Measurements from ENCODE around the gene PITPNC1.
"Not testable (repeated sequence)": the region's sequence is repeated elsewhere in the genome, so short reads cannot be mapped to it uniquely, and the experiment has no call there.

Gene PITPNC1

GRCh38 chr17:67467500-67468455 is 90.7 kb downstream of the PITPNC1 start:
- no peak for DNase-seq

DNA sequence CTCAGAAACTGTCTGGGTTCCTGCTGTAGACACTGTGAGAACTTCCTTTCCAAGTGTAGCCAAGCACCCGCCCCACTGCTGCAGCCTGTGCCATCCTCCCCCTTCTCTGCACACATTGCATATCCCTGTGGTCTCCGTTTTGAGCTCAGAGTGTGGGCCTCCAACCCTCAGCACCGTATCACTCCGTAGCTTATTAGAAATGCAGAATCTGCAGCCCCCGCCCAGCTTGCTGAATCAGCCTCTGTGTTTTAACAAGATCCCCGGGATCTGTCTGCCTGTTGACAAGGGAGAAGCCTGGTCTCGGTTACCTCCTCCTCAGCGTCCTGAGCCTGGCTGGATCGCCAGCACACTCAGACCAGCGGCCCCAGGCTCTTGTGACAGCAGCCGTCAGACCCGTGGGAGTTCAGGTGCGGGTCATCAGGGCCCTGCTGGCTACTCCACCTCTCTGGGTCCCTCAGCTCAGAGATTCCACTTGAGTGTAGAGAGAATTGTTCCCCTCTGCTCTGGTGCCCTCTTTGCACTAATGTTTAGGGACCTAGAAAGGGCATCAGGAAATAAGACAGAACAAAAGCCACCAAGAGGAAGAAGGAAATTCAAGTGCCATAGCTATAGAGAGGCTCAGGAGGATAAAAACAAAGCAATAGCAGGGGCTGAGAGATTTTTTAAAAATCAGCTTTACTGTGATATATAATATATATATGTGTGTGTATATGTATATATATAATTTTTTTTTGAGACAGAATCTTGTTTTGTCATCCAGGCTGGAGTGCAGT is 92.3 kb downstream of the PITPNC1 start:
- DNase-seq = no peak

GRCh38 chr17:67470163-67470562 is 93.1 kb downstream of the PITPNC1 start:
- no peak for DNase-seq

DNA sequence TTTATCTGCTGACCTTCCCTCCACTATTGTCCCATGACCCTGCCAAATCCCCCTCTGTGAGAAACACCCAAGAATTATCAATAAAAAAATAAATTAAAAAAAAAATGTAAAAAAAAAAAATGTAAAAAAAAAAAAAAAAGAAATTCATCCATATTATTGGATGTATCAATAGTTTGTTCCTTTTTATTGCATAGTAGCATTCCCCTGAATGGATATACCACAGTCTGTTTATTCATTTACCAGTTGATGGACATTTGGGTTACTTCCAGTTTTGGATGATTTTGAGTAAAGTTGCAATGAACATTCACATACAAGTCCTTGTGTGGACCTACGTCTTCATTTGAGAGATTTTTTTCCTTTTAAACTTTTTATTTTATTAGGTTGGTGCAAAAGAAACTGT is 94.0 kb downstream of the PITPNC1 start:
- no peak for DNase-seq

DNA sequence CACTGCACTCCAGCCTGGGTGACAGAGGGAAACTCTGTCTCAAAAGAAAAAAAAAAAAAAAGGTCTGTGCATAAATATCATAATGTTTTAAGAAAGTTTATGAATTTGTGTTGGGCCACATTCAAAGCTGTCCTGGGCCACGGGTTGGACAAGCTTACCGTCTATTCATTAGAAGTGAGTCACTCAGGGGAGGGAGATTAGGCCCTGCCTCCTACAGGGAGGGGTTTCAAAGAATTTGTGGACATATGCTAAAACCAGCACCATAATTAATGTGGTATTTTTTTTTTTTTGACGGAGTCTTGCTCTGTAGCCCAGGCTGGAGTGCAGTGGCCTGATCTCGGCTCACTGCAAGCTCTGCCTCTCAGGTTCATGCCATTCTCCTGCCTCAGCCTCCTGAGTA is 95.5 kb downstream of the PITPNC1 start:
- DNase-seq = not testable (repeated sequence)

DNA sequence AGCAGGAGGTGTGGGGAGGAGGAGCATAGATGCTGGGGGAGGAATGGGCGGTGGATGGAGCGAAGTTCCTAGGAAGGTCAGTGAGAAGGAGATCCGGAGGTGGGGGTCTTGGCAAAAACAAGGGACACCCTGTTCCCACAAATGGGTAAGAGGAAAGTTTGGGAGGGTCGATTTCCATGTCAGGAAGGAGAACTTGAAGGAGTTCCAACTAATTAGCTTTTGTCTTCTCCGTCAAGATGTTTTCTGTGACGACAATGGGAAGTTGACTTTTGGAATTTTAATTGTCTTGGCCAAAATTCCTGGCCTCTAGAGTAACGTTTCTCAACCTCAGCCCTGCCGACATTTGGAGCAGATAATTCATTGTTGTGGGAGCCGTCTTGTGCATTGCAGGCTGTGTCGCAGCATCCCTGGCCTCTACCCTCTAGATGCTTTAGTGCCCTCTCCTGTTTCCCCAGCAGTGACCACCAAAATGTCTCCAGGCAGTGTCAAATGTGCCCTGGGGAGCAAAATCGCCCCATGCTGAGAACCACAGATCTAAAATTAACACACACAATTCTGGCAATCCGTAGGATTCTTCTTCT is 97.1 kb downstream of the PITPNC1 start:
- DNase-seq = no peak

GRCh38 chr17:67475161-67475937 is 98.3 kb downstream of the PITPNC1 start:
- DNase-seq = peak; percentile 79

GRCh38 chr17:67476787-67477335 is 99.8 kb downstream of the PITPNC1 start:
- DNase-seq = no peak

DNA sequence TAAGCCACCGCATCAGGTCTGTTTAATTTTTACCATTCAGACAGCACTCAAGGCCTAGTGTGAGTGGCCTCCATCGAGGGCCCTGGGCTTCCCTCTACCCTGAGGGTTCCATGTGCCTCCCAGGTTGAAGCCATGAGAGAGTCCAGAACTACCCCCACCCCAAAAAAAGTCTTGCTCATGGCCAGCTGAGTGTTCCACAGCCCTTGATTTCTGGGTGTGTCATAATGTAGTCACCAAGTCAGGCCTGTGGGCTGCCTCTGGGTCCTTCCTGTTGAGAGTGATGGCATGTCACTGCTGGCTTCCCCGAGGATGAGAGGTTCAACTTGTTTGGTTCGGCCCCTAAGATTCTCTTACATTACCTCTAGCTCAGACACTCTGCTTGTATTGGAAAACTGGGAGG is 100.6 kb downstream of the PITPNC1 start:
- DNase-seq = peak; percentile 43

GRCh38 chr17:67478401-67479041 is 101.4 kb downstream of the PITPNC1 start:
- DNase-seq = no peak

- DNase-seq = no peak
Measured at GRCh38 chr17:67479148-67479547, 102.1 kb downstream of the PITPNC1 start.

DNA sequence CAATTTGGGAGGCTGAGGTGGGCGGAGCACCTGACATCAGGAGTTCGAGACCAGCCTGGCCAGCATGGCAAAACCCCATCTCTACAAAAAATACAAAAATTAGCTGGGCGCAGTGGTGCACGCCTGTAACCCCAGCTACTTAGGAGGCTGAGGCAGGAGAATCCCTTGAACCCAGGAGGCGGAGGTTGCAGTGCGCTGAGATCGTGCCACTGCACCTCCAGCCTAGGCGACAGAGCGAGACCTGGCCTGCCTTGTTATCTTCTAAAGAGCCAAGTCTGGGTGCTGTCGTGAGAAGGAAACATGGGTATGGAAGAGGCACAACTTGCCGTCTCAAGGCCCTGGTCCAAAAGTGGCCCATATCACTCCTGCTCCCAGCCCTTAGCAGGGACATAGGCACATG is 103.9 kb downstream of the PITPNC1 start:
- DNase-seq = not testable (repeated sequence)

- DNase-seq = no peak
Measured at GRCh38 chr17:67481808-67482207, 104.7 kb downstream of the PITPNC1 start.

- DNase-seq = no peak
Measured at GRCh38 chr17:67482764-67483163, 105.7 kb downstream of the PITPNC1 start.

- DNase-seq = no peak
Measured at GRCh38 chr17:67484261-67484660, 107.2 kb downstream of the PITPNC1 start.

GRCh38 chr17:67485666-67486065 is 108.6 kb downstream of the PITPNC1 start:
- DNase-seq = no peak

DNA sequence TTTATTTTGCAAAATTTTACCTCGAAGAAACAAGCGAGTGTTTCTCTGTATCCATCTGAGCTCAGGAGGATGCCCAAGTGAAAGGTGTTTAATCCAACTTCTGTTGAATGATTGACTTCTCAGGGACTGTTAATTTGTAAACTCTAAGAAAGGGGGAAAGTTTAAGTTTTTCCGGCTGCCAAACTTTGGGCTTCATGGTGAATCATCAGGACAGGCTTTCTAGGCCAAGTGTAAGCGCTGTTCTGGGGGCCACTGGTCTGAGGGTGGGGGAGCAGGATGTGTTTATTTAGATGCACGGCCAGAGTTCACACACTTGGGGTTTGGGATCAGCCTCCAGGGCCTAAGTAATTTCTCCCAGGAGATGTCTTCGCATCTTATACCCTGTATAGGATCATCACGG is 110.4 kb downstream of the PITPNC1 start:
- DNase-seq = no peak

- no peak for DNase-seq
Measured at GRCh38 chr17:67488161-67488560, 111.1 kb downstream of the PITPNC1 start.

- DNase-seq = no peak
Measured at GRCh38 chr17:67488768-67489167, 111.7 kb downstream of the PITPNC1 start.

- no peak for DNase-seq
Measured at GRCh38 chr17:67489273-67489672, 112.2 kb downstream of the PITPNC1 start.

DNA sequence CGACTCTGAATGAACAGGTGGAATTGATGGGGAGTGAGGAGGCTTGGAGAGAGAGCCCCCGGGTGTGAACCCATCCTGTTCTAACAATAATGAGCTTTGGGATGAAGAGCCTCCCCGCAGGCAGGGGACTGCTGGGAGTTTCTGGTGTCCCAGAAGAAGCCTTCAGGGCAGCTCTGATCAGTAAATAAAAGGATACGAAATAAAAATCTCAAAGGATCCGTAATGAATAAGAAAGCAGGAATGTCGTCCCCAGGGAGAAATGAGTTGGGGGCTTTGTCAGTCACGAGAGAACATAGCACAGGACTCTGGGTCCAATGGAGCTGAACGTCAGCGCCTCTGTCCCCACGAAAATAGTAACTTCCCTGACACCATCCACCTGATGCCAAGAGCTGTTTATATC is 113.4 kb downstream of the PITPNC1 start:
- no peak for DNase-seq

Measured in activated CD4-positive, CD25-positive, alpha-beta regulatory T cell treated with anti-CD3 and anti-CD28 coated beads, Interleukin-2, amount 50 U/mL, for 72 hours (primary cell).